GM23248 (cell line): Measurements from ENCODE around the gene DCST2. TPM values are rescaled to one million over a fixed set of nuclear protein-coding genes. Genes with fewer than 3 reads are reported as not detected.
A peak's percentile ranks its signal among the peaks of the same experiment; 100 is the strongest.
"Not testable (repeated sequence)": the region's sequence is repeated elsewhere in the genome, so short reads cannot be mapped to it uniquely, and the experiment has no call there.

Source experiments
- DNase-seq: peaks from one replicate; pipeline ENCODE4 v3.0.0-alpha.2; 2015
- H2AFZ ChIP-seq: fragments of 200-600 bp; sonication (generic); 2 replicates; pipeline ENCODE4 v1.6.1; 2016; ENCODE audit warnings: antibody characterized with exemption
- H3F3A ChIP-seq: fragments of 200-600 bp; sonication (generic); 2 replicates; pipeline ENCODE4 v1.6.1; 2016; ENCODE audit warnings: mild to moderate bottlenecking, antibody characterized with exemption, mixed run types; ENCODE audit not compliant: insufficient read depth
- H3K27ac ChIP-seq: fragments of 200-600 bp; sonication (generic); 2 replicates; pipeline ENCODE4 v1.5.1; 2016; ENCODE audit warnings: mild to moderate bottlenecking
- H3K27me3 ChIP-seq: fragments of 200-600 bp; sonication (generic); replicated peaks from 2 replicates; pipeline ENCODE4 v1.6.1; 2016; ENCODE audit warnings: mild to moderate bottlenecking; ENCODE audit not compliant: insufficient read depth
- H3K36me3 ChIP-seq: fragments of 200-600 bp; sonication (generic); 2 replicates; pipeline ENCODE4 v1.6.1; 2016; ENCODE audit warnings: low read depth, mild to moderate bottlenecking
- H3K4me1 ChIP-seq: fragments of 200-600 bp; sonication (generic); 2 replicates; pipeline ENCODE4 v1.6.1; 2016; ENCODE audit warnings: mild to moderate bottlenecking; ENCODE audit not compliant: insufficient read depth
- H3K4me2 ChIP-seq: fragments of 200-600 bp; sonication (generic); one replicate; pipeline ENCODE4 v1.6.1; 2016; ENCODE audit warnings: mild to moderate bottlenecking; ENCODE audit not compliant: unreplicated experiment
- H3K4me3 ChIP-seq: fragments of 200-600 bp; sonication (generic); 2 replicates; pipeline ENCODE4 v1.5.1; 2016; ENCODE audit warnings: mild to moderate bottlenecking
- H3K79me2 ChIP-seq: fragments of 200-600 bp; sonication (generic); 2 replicates; pipeline ENCODE4 v1.6.1; 2016; ENCODE audit warnings: mild to moderate bottlenecking; ENCODE audit not compliant: insufficient read depth
- H3K9ac ChIP-seq: fragments of 200-600 bp; sonication (generic); 2 replicates; pipeline ENCODE4 v1.6.1; 2016; ENCODE audit warnings: mild to moderate bottlenecking
- H3K9me2 ChIP-seq: fragments of 200-600 bp; sonication (generic); 2 replicates; pipeline ENCODE4 v1.6.1; 2016; ENCODE audit warnings: mixed run types, mild to moderate bottlenecking, moderate library complexity; ENCODE audit not compliant: insufficient read depth
- H3K9me3 ChIP-seq: fragments of 200-600 bp; sonication (generic); one replicate; pipeline ENCODE4 v1.6.1; 2017; ENCODE audit warnings: low read depth
- H4K20me1 ChIP-seq: fragments of 200-600 bp; sonication (generic); 2 replicates; pipeline ENCODE4 v1.6.0; 2016; ENCODE audit not compliant: insufficient read depth
- EZH2 ChIP-seq: fragments of 200-600 bp; sonication (generic); IDR thresholded peaks from 2 replicates; pipeline ENCODE4 v1.6.1; 2018; ENCODE audit warnings: antibody characterized with exemption, mild to moderate bottlenecking; ENCODE audit not compliant: insufficient read depth, poor library complexity, severe bottlenecking
- EZH2phosphoT487 ChIP-seq: fragments of 200-600 bp; sonication (generic); IDR thresholded peaks from 2 replicates; pipeline ENCODE4 v1.6.1; 2018; ENCODE audit warnings: antibody characterized with exemption, moderate library complexity, mild to moderate bottlenecking, low read depth; ENCODE audit not compliant: insufficient read depth
- WGBS, 2 experiments: methylation state at CpG; one replicate each; pipeline ENCODE4 v1.1.6; 2015 to 2017; ENCODE audit warnings: low lambda C conversion rate in 2 of 2, low coverage in 1 of 2; ENCODE audit errors: missing lambda C conversion rate in 2 of 2; 5-methylcytosine and 5-hydroxymethylcytosine counted together
- in situ Hi-C: fragments of 300-500 bp; cut with MboI; formaldehyde crosslinking; loops from 2 replicates; pipeline ENCODE4 v1.15.0; 2020
- polyA plus RNA-seq: library from polyadenylated mRNA; unstranded; fragments of >200 nt; fragmentation: Nextera tagmentation; extraction: Ambion mirVana; gene quantifications from 2 replicates; pipeline ENCODE4 v1.2.1, GENCODE V29; 2016
- total RNA-seq: library from RNA; depleted of rRNA; stranded (reverse); fragments of >200 nt; shearing (Covaris generic); gene quantifications from 2 replicates; pipeline ENCODE4 v1.2.3, GENCODE V29; 2014

The DCST2 gene
- total and polyA plus RNA-seq, 2 experiments from 2014 or later = 0.14 TPM; not detected in 1

- in situ Hi-C loops = no loop called here
- Histone ChIP-seq H3K9me2 (no peaks in the 10 kb centered on the region), H3K79me2 (peaks cover 6% of the 10 kb centered on the region), H3K36me3 (no peaks in the 10 kb centered on the region), H3K9me3 (no peaks in the 10 kb centered on the region), H3K4me2 (no peak overlapping the region), H3K9ac (no peak overlapping the region), H3K4me3 (no peak overlapping the region), H3F3A (peaks cover 5% of the 10 kb centered on the region; the same call in 1 of the 2 replicates), H4K20me1 (no peaks in the 10 kb centered on the region), H3K27me3 (no peaks in the 10 kb centered on the region), H3K27ac (no peak overlapping the region), H2AFZ (no peak overlapping the region), H3K4me1 (peaks cover 10% of the 10 kb centered on the region)
- TF ChIP-seq EZH2phosphoT487 (no peak), EZH2 (no peak)
- DNase-seq = no peak
- WGBS, 2 experiments = 75 to 79% methylated on average over 15 to 16 of the region's 16 CpGs
Observed at GRCh38 chr1:154998201-154998780, 35.3 kb downstream of the DCST2 start.

- Histone ChIP-seq H3K4me3 (no peak overlapping the region), H2AFZ (no peak overlapping the region), H3K36me3 (no peaks in the 10 kb centered on the region), H3K9me3 (no peaks in the 10 kb centered on the region), H3K27me3 (no peaks in the 10 kb centered on the region), H4K20me1 (no peaks in the 10 kb centered on the region), H3K79me2 (no peaks in the 10 kb centered on the region), H3K9me2 (no peaks in the 10 kb centered on the region), H3K4me1 (peaks cover 10% of the 10 kb centered on the region), H3F3A (peaks cover 5% of the 10 kb centered on the region; the same call in 1 of the 2 replicates), H3K9ac (no peak overlapping the region), H3K27ac (no peak overlapping the region), H3K4me2 (no peak overlapping the region)
- in situ Hi-C loops = no loop called here
- TF ChIP-seq EZH2 (no peak), EZH2phosphoT487 (no peak)
- WGBS, 2 experiments = 92 to 96% methylated on average over 15 of the region's 15 CpGs
- DNase-seq = no peak
Observed at GRCh38 chr1:154996966-154997701, 36.4 kb downstream of the DCST2 start.

DNA sequence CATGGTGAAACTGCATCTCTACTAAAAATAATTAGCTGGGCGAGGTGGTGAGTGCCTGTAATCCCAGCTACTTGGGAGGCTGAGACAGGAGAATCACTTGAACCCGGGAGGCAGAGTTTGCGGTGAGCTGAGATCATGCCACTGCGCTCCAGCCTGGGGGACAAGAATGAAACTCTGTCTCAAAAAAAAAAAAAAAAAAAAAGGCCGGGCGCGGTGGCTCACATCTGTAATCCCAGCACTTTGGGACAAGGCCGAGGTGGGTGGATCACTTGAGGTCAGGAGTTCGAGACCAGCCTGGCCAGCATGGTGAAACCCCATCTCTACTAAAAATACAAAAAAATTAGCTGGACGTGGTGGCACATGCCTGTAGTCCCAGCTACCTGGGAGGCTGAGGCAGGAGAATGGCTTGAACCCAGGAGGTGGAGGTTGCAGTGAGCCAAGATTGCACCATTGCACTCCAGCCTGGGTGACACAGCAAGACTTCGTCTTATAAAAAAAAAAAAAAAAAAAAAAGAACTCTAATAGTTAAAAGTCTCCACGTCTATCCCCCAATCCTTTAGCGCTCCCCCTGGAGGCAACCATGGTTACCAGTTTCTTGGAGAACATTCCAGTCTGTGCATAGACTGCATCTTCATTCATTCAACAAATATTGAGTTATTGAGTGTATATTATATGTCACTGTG is 38.1 kb downstream of the DCST2 start:
- in situ Hi-C loops = not testable (repeated sequence)
- peaks cover 10% of the 10 kb centered on the region for H3K4me1 ChIP-seq
- WGBS, 2 experiments = 59 to 61% methylated on average over 13 of the region's 13 CpGs

GRCh38 chr1:154994591-154994990 is 39.0 kb downstream of the DCST2 start:
- Histone ChIP-seq H3K36me3 (no peaks in the 10 kb centered on the region), H3K4me1 (0 out of 2 replicates have a peak, but pooled peaks cover 3% of the 10 kb centered on the region), H3K27me3 (no peaks in the 10 kb centered on the region), H3K9me2 (no peaks in the 10 kb centered on the region), H3F3A (peaks cover 5% of the 10 kb centered on the region; the same call in 1 of the 2 replicates), H3K4me3 (no peak overlapping the region), H2AFZ (no peak overlapping the region), H3K79me2 (no peaks in the 10 kb centered on the region), H3K9me3 (no peaks in the 10 kb centered on the region), H3K4me2 (no peak overlapping the region), H3K9ac (no peak overlapping the region), H3K27ac (no peak overlapping the region), H4K20me1 (no peaks in the 10 kb centered on the region)
- in situ Hi-C loops = no loop called here
- no peak for DNase-seq
- no peak for TF ChIP-seq EZH2
- TF ChIP-seq EZH2phosphoT487 = no peak
- WGBS, 2 experiments = 67% methylated on average over 3 of the region's 3 CpGs

More for the DNA sequence above, 38.1 kb downstream of the DCST2 start:
- not testable (repeated sequence) for H3K9ac ChIP-seq, H3F3A ChIP-seq, H4K20me1 ChIP-seq, H3K4me3 ChIP-seq, H3K27me3 ChIP-seq, H3K36me3 ChIP-seq, H3K79me2 ChIP-seq, H3K4me2 ChIP-seq, H3K9me2 ChIP-seq, H3K9me3 ChIP-seq, H2AFZ ChIP-seq
- H3K27ac ChIP-seq = peak overlapping the region; percentile 36
- DNase-seq = peak; percentile 86
